Smooth muscle cell of the coronary artery (primary cell): ENCODE results near the gene CLSTN2. TPM values are rescaled to one million over a fixed set of nuclear protein-coding genes. Genes with fewer than 3 reads are reported as not detected.

Source experiments
- total RNA-seq: library from RNA; depleted of rRNA; stranded (reverse); fragments of >200 nt; gene quantifications from 2 replicates; pipeline ENCODE4 v1.2.3, GENCODE V29; 2014; ENCODE audit warnings: low replicate concordance

Gene CLSTN2
- total RNA-seq, result 0.82 and 0.98 TPM in 2 replicates

DNA sequence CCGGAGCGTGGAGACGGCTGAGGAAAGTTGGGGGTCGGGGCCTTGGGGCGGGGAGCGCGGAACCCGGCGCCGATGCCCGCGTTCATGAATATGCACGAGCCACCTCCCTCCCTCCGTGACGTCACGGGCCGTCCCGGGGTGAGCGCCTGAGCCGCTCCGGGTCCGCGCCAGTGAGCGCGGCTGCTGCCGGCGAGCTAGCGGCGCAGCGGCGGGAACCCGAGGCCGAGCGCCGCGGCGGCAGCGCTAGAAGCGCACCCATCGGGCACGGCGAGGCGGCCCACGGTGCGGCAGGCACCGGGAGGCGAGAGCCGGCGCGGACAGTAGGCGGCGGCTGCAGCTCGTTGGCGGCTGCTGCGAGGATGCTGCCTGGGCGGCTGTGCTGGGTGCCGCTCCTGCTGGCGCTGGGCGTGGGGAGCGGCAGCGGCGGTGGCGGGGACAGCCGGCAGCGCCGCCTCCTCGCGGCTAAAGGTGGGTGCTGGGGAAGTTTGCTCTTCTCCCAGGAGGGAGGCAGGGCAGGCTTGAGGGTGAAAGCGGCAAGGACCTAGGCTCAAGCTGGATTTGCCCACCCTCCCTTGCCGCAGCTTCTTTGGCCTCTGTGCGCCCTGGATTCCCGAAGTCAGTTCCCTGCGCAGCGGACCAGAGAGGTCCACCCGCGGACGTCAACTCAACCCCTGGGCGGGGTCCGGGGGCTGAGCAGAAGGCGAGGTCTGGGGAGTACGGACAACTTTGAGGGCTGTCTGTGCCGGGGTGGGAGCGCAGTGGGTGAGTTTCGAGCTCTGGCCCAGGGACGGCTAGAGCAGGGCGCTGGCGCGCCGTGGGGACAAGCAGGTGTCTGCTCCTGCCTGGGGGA, at the start of gene CLSTN2:
Gene CLSTN2, plus strand, starts transcription at position 170 of the 850 bp plus-strand sequence.

